ENCODE results near the gene SORCS2.

Gene SORCS2

GRCh38 chr4:7412554-7412912 is 220.2 kb downstream of the SORCS2 start:
- no peak for TF ChIP-seq SP1 (IDR thresholded peaks at IDR 0.05)
- no peak for TF ChIP-seq FOXM1 (IDR thresholded peaks at IDR 0.05; ENCODE audit: borderline replicate concordance)
- no peak for TF ChIP-seq NFRKB (IDR thresholded peaks at IDR 0.05)
- no peak for TF ChIP-seq FOXA1 (IDR thresholded peaks at IDR 0.05)
- TF ChIP-seq HDGF (IDR thresholded peaks at IDR 0.05; ENCODE audit: borderline replicate concordance) = no peak
- no peak for TF ChIP-seq CTBP1 (IDR thresholded peaks at IDR 0.05; ENCODE audit: borderline replicate concordance)
- ChIA-PET CTCF (interaction anchor here (0.5 kb wide), 1 partner anchor 9 kb away, joined by 3 read pairs; no protein-coding TSS in a partner anchor), POLR2A (no interaction called here)
- DNase-seq (ENCODE audit: extremely low spot score) = no peak

GRCh38 chr4:7414046-7414445 is 221.7 kb downstream of the SORCS2 start:
- CTCF ChIA-PET = no interaction called here
- TF ChIP-seq HDGF (IDR thresholded peaks at IDR 0.05; ENCODE audit: borderline replicate concordance) (no peak), SP1 (IDR thresholded peaks at IDR 0.05) (no peak)
- no peak for DNase-seq (ENCODE audit: extremely low spot score)
- POLR2A ChIA-PET = no interaction called here

- no peak for DNase-seq (ENCODE audit: extremely low spot score)
- CTCF ChIA-PET = no interaction called here
- TF ChIP-seq SP1 (IDR thresholded peaks at IDR 0.05) (no peak), CTBP1 (IDR thresholded peaks at IDR 0.05; ENCODE audit: borderline replicate concordance) (no peak), HDGF (IDR thresholded peaks at IDR 0.05; ENCODE audit: borderline replicate concordance) (no peak), FOXM1 (IDR thresholded peaks at IDR 0.05; ENCODE audit: borderline replicate concordance) (no peak), LEF1 (IDR thresholded peaks at IDR 0.05; ENCODE audit: borderline replicate concordance) (no peak), ELF4 (IDR thresholded peaks at IDR 0.05) (no peak)
- POLR2A ChIA-PET = no interaction called here
Measured at GRCh38 chr4:7414736-7415510, 222.6 kb downstream of the SORCS2 start.

- ChIA-PET CTCF (no interaction called here), POLR2A (no interaction called here)
- TF ChIP-seq FOXK2 (IDR thresholded peaks at IDR 0.05) (no peak), NFRKB (IDR thresholded peaks at IDR 0.05) (no peak), LEF1 (IDR thresholded peaks at IDR 0.05; ENCODE audit: borderline replicate concordance) (no peak), TARDBP (IDR thresholded peaks at IDR 0.05) (no peak), CTBP1 (IDR thresholded peaks at IDR 0.05; ENCODE audit: borderline replicate concordance) (no peak), FOXA1 (IDR thresholded peaks at IDR 0.05) (no peak), SUZ12 (IDR thresholded peaks at IDR 0.05) (no peak), SP1 (IDR thresholded peaks at IDR 0.05) (no peak), ZNF384 (IDR thresholded peaks at IDR 0.05) (no peak), FOXM1 (IDR thresholded peaks at IDR 0.05; ENCODE audit: borderline replicate concordance) (no peak), BHLHE40 (IDR thresholded peaks at IDR 0.05; ENCODE audit: borderline replicate concordance) (no peak), ELF4 (IDR thresholded peaks at IDR 0.05) (no peak), L3MBTL2 (conservative IDR thresholded peaks at IDR 0.05) (no peak)
- no peak for DNase-seq (ENCODE audit: extremely low spot score)
Measured at GRCh38 chr4:7415927-7416686, 223.8 kb downstream of the SORCS2 start.

GRCh38 chr4:7416745-7417432 is 224.6 kb downstream of the SORCS2 start:
- ChIA-PET POLR2A (no interaction called here), CTCF (interaction anchor here (0.5 to 0.8 kb wide), 2 partner anchors 13 to 43 kb away, joined by 3 to 6 read pairs; no protein-coding TSS in a partner anchor)
- no peak for DNase-seq (ENCODE audit: extremely low spot score)
- TF ChIP-seq CTBP1 (IDR thresholded peaks at IDR 0.05; ENCODE audit: borderline replicate concordance) (no peak), SUZ12 (IDR thresholded peaks at IDR 0.05) (no peak), PKNOX1 (IDR thresholded peaks at IDR 0.05) (no peak), FOXK2 (IDR thresholded peaks at IDR 0.05) (no peak), ELF4 (IDR thresholded peaks at IDR 0.05) (no peak), HDGF (IDR thresholded peaks at IDR 0.05; ENCODE audit: borderline replicate concordance) (no peak), FOXM1 (IDR thresholded peaks at IDR 0.05; ENCODE audit: borderline replicate concordance) (no peak), ZNF384 (IDR thresholded peaks at IDR 0.05) (no peak), BHLHE40 (IDR thresholded peaks at IDR 0.05; ENCODE audit: borderline replicate concordance) (no peak), TARDBP (IDR thresholded peaks at IDR 0.05) (no peak), NFRKB (IDR thresholded peaks at IDR 0.05) (no peak), FOXA1 (IDR thresholded peaks at IDR 0.05) (no peak), LEF1 (IDR thresholded peaks at IDR 0.05; ENCODE audit: borderline replicate concordance) (no peak), L3MBTL2 (conservative IDR thresholded peaks at IDR 0.05) (no peak), SP1 (IDR thresholded peaks at IDR 0.05) (no peak), ARNT (IDR thresholded peaks at IDR 0.05) (no peak)

GRCh38 chr4:7417639-7418038 is 225.3 kb downstream of the SORCS2 start:
- TF ChIP-seq ELF4 (IDR thresholded peaks at IDR 0.05) (no peak), ARNT (IDR thresholded peaks at IDR 0.05) (no peak), FOXK2 (IDR thresholded peaks at IDR 0.05) (no peak), BHLHE40 (IDR thresholded peaks at IDR 0.05; ENCODE audit: borderline replicate concordance) (no peak), LEF1 (IDR thresholded peaks at IDR 0.05; ENCODE audit: borderline replicate concordance) (no peak), ZNF384 (IDR thresholded peaks at IDR 0.05) (no peak), SP1 (IDR thresholded peaks at IDR 0.05) (no peak)
- no peak for DNase-seq (ENCODE audit: extremely low spot score)
- ChIA-PET POLR2A (no interaction called here), CTCF (interaction anchor here (0.5 to 0.8 kb wide), 2 partner anchors 13 to 42 kb away, joined by 3 to 6 read pairs; no protein-coding TSS in a partner anchor)
